ENCODE data around the gene AP2B1.

- TF ChIP-seq CTCF (IDR thresholded peaks at IDR 0.05 in 2 of 3, conservative IDR thresholded peaks at IDR 0.05 in 1 of 3; ENCODE audit: borderline replicate concordance in 1 of 3, insufficient read depth in 1 of 3, low read depth in 2 of 3, low read length in 2 of 3) (no peak), ZBTB33 (IDR thresholded peaks at IDR 0.05; ENCODE audit: extremely low read depth, insufficient replicate concordance, low read length) (no peak), FOSL1 (IDR thresholded peaks at IDR 0.05; ENCODE audit: low read depth) (no peak), EZH2 (IDR thresholded peaks at IDR 0.05) (no peak), POLR2AphosphoS5 (IDR thresholded peaks at IDR 0.05; ENCODE audit: low read depth, low read length) (no peak), CEBPB (IDR thresholded peaks at IDR 0.05; ENCODE audit: low read depth) (no peak), POLR2A (IDR thresholded peaks at IDR 0.05; ENCODE audit: borderline replicate concordance, extremely low read depth, insufficient read depth, insufficient read length) (no peak), EZH2phosphoT487 (IDR thresholded peaks at IDR 0.05; ENCODE audit: borderline replicate concordance) (no peak), ZNF274 (IDR thresholded peaks at IDR 0.05; ENCODE audit: low read depth, low read length) (no peak), MAX (IDR thresholded peaks at IDR 0.05) (no peak)
Observed at GRCh38 chr17:35693662-35694061, 106.5 kb downstream of the AP2B1 start.
